C4-2B (cell line): ENCODE results near the gene GID8.

Experiments
- CTCF ChIP-seq: fragments of 450-650 bp; conservative IDR thresholded peaks from 2 replicates; pipeline ENCODE4 v1.5.1; 2017; ENCODE audit warnings: mild to moderate bottlenecking
- ZFX ChIP-seq: fragments of 450-650 bp; IDR thresholded peaks from 2 replicates; pipeline ENCODE4 v1.6.1; 2017

DNA sequence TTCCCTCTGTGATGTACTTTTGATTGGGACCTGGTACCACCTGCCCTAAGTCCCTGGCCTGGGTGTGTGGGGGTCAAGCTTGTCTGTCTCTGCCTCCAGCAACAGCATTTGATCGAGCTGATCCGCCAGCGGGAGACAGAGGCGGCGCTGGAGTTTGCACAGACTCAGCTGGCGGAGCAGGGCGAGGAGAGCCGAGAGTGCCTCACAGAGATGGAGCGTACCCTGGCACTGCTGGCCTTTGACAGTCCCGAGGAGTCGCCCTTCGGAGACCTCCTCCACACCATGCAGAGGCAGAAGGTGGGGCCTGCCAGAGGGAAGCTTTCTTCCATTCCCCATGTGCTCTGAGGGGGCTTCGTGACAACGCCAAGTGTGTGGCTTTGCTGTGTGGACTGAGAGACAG lies 5.4 kb downstream of the GID8 start:
- TF ChIP-seq CTCF, result no peak
- no peak for TF ChIP-seq ZFX
